Pancreas (tissue), 10 donors: ENCODE measurements around the gene TTLL1. TPM values are rescaled to one million over a fixed set of nuclear protein-coding genes. Genes with fewer than 3 reads are reported as not detected.
A peak's percentile ranks its signal among the peaks of the same experiment; 100 is the strongest.
"Not testable (repeated sequence)": the region's sequence is repeated elsewhere in the genome, so short reads cannot be mapped to it uniquely, and the experiment has no call there.

ENCODE experiments used
- ATAC-seq, 4 donors: fragments of 200-7000 bp; cut with Tn5 transposase; one replicate each; pipeline versions ENCODE4 v1.8.0 to v1.9.1; 2020; ENCODE audit warnings: mild to moderate bottlenecking in 4 of 4, moderate library complexity in 4 of 4
- DNase-seq, 6 donors: peaks; one replicate each; pipeline ENCODE4 v3.0.0-alpha.2; 2020
- FAIRE-seq: peaks from 2 replicates; lab custom pipeline; 2012; peaks lifted over from hg19 to GRCh38; lab: Jason Lieb, UNC
- H3K27ac ChIP-seq, 4 donors: fragments of 200-600 bp; sonication (generic); 1 replicate in 3 of 4; 2 replicates in 1 of 4; pipeline versions ENCODE4 v1.5.0 to v1.8.0; 2020
- H3K27me3 ChIP-seq, 4 donors: fragments of 200-600 bp; one replicate each; pipeline ENCODE4 v1.8.0; 2021
- H3K36me3 ChIP-seq, 3 donors: fragments of 200-600 bp; sonication (generic) in 1 of 3; one replicate each; pipeline versions ENCODE4 v1.5.0 to v1.8.0; 2020 to 2021
- H3K4me1 ChIP-seq, 3 donors: fragments of 200-600 bp; one replicate each; pipeline ENCODE4 v1.8.0; 2021
- H3K4me3 ChIP-seq, 4 donors: fragments of 200-600 bp; sonication (generic) in 2 of 4; one replicate each; pipeline versions ENCODE4 v1.5.0 to v1.8.0; 2020 to 2021
- H3K9me3 ChIP-seq, 4 donors: fragments of 200-600 bp; one replicate each; pipeline ENCODE4 v1.8.0; 2021
- CTCF ChIP-seq, 4 donors: fragments of 200-600 bp; sonication (generic) in 3 of 4; IDR thresholded peaks; one replicate each; pipeline versions ENCODE4 v1.5.0 to v1.8.0; 2021; ENCODE audit warnings: antibody characterized with exemption in 4 of 4
- WGBS, 2 donors: extraction: QIAGEN DNeasy Blood & Tissue Kit; methylation state at CpG; one replicate each; pipeline ENCODE4 v1.1.7; 2013; 5-methylcytosine and 5-hydroxymethylcytosine counted together
- intact Hi-C, 3 donors: fragments of 100-400 bp; cut with DNase I; formaldehyde crosslinking; loops; one replicate each; pipeline versions ENCODE4 v1.11.1 to v1.14.2; 2022
- polyA plus RNA-seq, 2 donors: library from polyadenylated mRNA; stranded (reverse); fragments of 200-250 nt; gene quantifications; one replicate each; pipeline ENCODE4 v1.2.3, GENCODE V29; 2013
- total RNA-seq, 6 donors: library from RNA; stranded (reverse); fragmentation: NEBNext Ultra II Directional in 4 of 6; extraction: Animal tissue kit (Norgen Biotek cat#: 25700) in 4 of 6; gene quantifications; one replicate each; pipeline versions ENCODE4 v1.2.1 to v1.2.4, GENCODE V29; 2021 to 2023
- donor health status: healthy with polysubstance abuse.
- donor health status: DM: no; HTN: no; CAD: no; lungs with moderate emphysema.
- donor health status: DM: no; HTN: no; CAD: no.
- donor health status: control.
- donor health status: control.
- donor health status: Bipolar disorder and iron deficiency.
- donor health status: DM: yes; HTN: yes; CAD: no.
- donor health status: DM: no; HTN: no; CAD: no.
- donor health status: DM: no; HTN: no; CAD: no.
- donor health status: DM: yes; HTN: yes; CAD: no.

TTLL1 gene
- total and polyA plus RNA-seq, 8 donors: 1.5 to 5.1 (median 2.2) TPM

GRCh38 chr22:43106302-43106701 lies 17.1 kb upstream of the TTLL1 start:
- no peak for TF ChIP-seq CTCF (IDR thresholded peaks at IDR 0.05)
- no peak overlapping the region for H3K4me3 ChIP-seq
- no peaks in the 10 kb centered on the region for H3K4me1 ChIP-seq
- DNase-seq: no peak
- ATAC-seq: no peak
- H3K36me3 ChIP-seq: no peaks in the 10 kb centered on the region
- no peaks in the 10 kb centered on the region for H3K27me3 ChIP-seq
- FAIRE-seq: no peak
- H3K27ac ChIP-seq: no peak overlapping the region
- intact Hi-C loops: no loop called here
- no peaks in the 10 kb centered on the region for H3K9me3 ChIP-seq
- 92 to 94% methylated on average over 8 of the region's 8 CpGs for WGBS, 2 donors

- H3K4me3 ChIP-seq, FAIRE-seq, H3K27ac ChIP-seq, H3K27me3 ChIP-seq, H3K9me3 ChIP-seq, H3K36me3 ChIP-seq, H3K4me1 ChIP-seq, intact Hi-C loops, DNase-seq, ATAC-seq: not testable (repeated sequence)
- WGBS, 2 donors: 98 to 100% methylated on average over 3 of the region's 3 CpGs
Measured at GRCh38 chr22:43104950-43105349, 15.8 kb upstream of the TTLL1 start.

GRCh38 chr22:43104056-43104625 lies 14.9 kb upstream of the TTLL1 start:
- WGBS, 2 donors: 44 to 49% methylated on average over 15 of the region's 15 CpGs
- not testable (repeated sequence) for H3K4me1 ChIP-seq

GRCh38 chr22:43101306-43101705 lies 12.1 kb upstream of the TTLL1 start:
- no peaks in the 10 kb centered on the region for H3K4me1 ChIP-seq
- H3K27ac ChIP-seq: no peak overlapping the region
- DNase-seq (no peak), FAIRE-seq (no peak), ATAC-seq (no peak)
- no peak overlapping the region for H3K4me3 ChIP-seq
- TF ChIP-seq CTCF (IDR thresholded peaks at IDR 0.05): no peak
- intact Hi-C loops: no loop called here
- WGBS, 2 donors: 73 to 74% methylated on average over 7 of the region's 7 CpGs
- no peaks in the 10 kb centered on the region for H3K9me3 ChIP-seq
- no peaks in the 10 kb centered on the region for H3K36me3 ChIP-seq
- H3K27me3 ChIP-seq: no peaks in the 10 kb centered on the region

More at GRCh38 chr22:43104056-43104625, 14.9 kb upstream of the TTLL1 start:
- ATAC-seq (peak; percentile 52 to 88 (median 68)), DNase-seq (peak in 2 of 6 donors; percentile 59 to 66)
- FAIRE-seq, H3K27ac ChIP-seq, H3K27me3 ChIP-seq, H3K9me3 ChIP-seq, intact Hi-C loops, H3K36me3 ChIP-seq, H3K4me3 ChIP-seq: not testable (repeated sequence)

- ATAC-seq (no peak), FAIRE-seq (no peak), DNase-seq (no peak)
- TF ChIP-seq CTCF (IDR thresholded peaks at IDR 0.05): no peak
- Histone ChIP-seq H3K27ac (no peak overlapping the region), H3K4me1 (no peaks in the 10 kb centered on the region), H3K4me3 (no peak overlapping the region), H3K9me3 (no peaks in the 10 kb centered on the region), H3K36me3 (no peaks in the 10 kb centered on the region), H3K27me3 (no peaks in the 10 kb centered on the region)
- intact Hi-C loops: no loop called here
- 64 to 81% methylated on average over 5 of the region's 5 CpGs for WGBS, 2 donors
Measured at GRCh38 chr22:43100225-43100624, 11.0 kb upstream of the TTLL1 start.

GRCh38 chr22:43099095-43099494 lies 9.9 kb upstream of the TTLL1 start:
- WGBS, 2 donors: 67 to 75% methylated on average over 4 of the region's 4 CpGs
- no peaks in the 10 kb centered on the region for H3K4me1 ChIP-seq
- FAIRE-seq: no peak
- ATAC-seq: no peak
- H3K4me3 ChIP-seq: no peak overlapping the region
- no peak for TF ChIP-seq CTCF (IDR thresholded peaks at IDR 0.05)
- no peaks in the 10 kb centered on the region for H3K36me3 ChIP-seq
- no peaks in the 10 kb centered on the region for H3K27me3 ChIP-seq
- no peaks in the 10 kb centered on the region for H3K9me3 ChIP-seq
- intact Hi-C loops: no loop called here
- no peak for DNase-seq
- H3K27ac ChIP-seq: no peak overlapping the region
